ENCODE results near the gene PRKAR1B.

DNA sequence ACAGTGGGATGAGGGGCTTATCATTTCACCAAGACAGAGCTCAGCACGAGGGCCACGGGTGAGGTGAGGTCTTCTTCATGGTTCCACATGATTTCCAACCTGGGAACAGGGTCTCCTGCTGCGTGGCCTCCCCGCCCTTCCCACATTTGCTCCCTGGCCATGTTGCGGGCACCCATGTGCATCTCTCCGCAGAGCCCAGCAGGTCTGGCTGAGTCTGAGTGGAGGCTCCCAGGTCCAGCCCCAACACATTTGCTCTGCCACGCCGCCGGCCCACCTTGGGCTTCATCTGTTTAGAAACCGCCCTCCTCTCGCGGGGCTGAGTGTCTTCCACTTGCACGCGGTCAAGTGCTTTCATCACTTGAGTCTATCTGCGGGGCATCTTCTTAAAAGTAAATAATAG is 14.8 kb upstream of the PRKAR1B start:
- TF ChIP-seq, protein P1, sequence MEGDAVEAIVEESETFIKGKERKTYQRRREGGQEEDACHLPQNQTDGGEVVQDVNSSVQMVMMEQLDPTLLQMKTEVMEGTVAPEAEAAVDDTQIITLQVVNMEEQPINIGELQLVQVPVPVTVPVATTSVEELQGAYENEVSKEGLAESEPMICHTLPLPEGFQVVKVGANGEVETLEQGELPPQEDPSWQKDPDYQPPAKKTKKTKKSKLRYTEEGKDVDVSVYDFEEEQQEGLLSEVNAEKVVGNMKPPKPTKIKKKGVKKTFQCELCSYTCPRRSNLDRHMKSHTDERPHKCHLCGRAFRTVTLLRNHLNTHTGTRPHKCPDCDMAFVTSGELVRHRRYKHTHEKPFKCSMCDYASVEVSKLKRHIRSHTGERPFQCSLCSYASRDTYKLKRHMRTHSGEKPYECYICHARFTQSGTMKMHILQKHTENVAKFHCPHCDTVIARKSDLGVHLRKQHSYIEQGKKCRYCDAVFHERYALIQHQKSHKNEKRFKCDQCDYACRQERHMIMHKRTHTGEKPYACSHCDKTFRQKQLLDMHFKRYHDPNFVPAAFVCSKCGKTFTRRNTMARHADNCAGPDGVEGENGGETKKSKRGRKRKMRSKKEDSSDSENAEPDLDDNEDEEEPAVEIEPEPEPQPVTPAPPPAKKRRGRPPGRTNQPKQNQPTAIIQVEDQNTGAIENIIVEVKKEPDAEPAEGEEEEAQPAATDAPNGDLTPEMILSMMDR (IDR thresholded peaks at IDR 0.05 in 4 of 5, conservative IDR thresholded peaks at IDR 0.05 in 1 of 5), result no peak
- no peak for TF ChIP-seq POLR2A (IDR thresholded peaks at IDR 0.05)

Measured in gastrocnemius medialis (tissue), 4 donors.